A673 (cell line): ENCODE results near the gene BASP1. TPM values are rescaled to one million over a fixed set of nuclear protein-coding genes. Genes with fewer than 3 reads are reported as not detected.

Source experiments
- BruUV-seq: library from RNA; stranded (reverse); fragments of 400-500 nt; replicated peaks from 2 replicates; lab custom pipeline; 2021; lab: Mats Ljungman, UMichigan
- CTCF ChIA-PET: fragments of 300-600 bp; sonication (Branson Sonifier 250); formaldehyde crosslinking; loops from one replicate; lab custom pipeline; 2022; ENCODE audit warnings: antibody characterized with exemption; lab: Charles Lee
- POLR2A ChIA-PET: fragments of 300-600 bp; sonication (Branson Sonifier 250); formaldehyde crosslinking; loops from one replicate; lab custom pipeline; 2022; ENCODE audit warnings: antibody characterized with exemption; ENCODE audit not compliant: low non-redundant PET; lab: Charles Lee
- DNase-seq: peaks from one replicate; pipeline ENCODE4 v3.0.0-alpha.2; 2015; ENCODE audit warnings: low spot score
- H3K27ac ChIP-seq: fragments of 200-600 bp; sonication (generic); 2 replicates; pipeline ENCODE4 v1.5.1; 2016; ENCODE audit warnings: mixed run types, low read depth, mild to moderate bottlenecking, mixed read lengths, antibody characterized with exemption, low read length; ENCODE audit not compliant: poor library complexity, severe bottlenecking
- H3K27me3 ChIP-seq: fragments of 200-600 bp; sonication (generic); replicated peaks from 2 replicates; pipeline ENCODE4 v1.6.1; 2017; ENCODE audit warnings: mixed run types, low read depth, mild to moderate bottlenecking, mixed read lengths, antibody characterized with exemption, low read length; ENCODE audit not compliant: insufficient read depth, poor library complexity
- H3K36me3 ChIP-seq: fragments of 200-600 bp; sonication (generic); 2 replicates; pipeline ENCODE4 v1.6.1; 2016; ENCODE audit warnings: mixed run types, mild to moderate bottlenecking, mixed read lengths, antibody characterized with exemption, low read length; ENCODE audit not compliant: insufficient read depth, poor library complexity, severe bottlenecking
- H3K4me1 ChIP-seq: fragments of 200-600 bp; sonication (generic); 2 replicates; pipeline ENCODE4 v1.6.1; 2017; ENCODE audit warnings: mixed run types, mild to moderate bottlenecking, mixed read lengths, antibody characterized with exemption, low read length; ENCODE audit not compliant: insufficient read depth, poor library complexity, severe bottlenecking
- H3K4me3 ChIP-seq: fragments of 200-600 bp; sonication (generic); 2 replicates; pipeline ENCODE4 v1.5.1; 2016; ENCODE audit warnings: low read depth, mixed run types, mild to moderate bottlenecking, mixed read lengths, low read length; ENCODE audit not compliant: poor library complexity, severe bottlenecking
- H3K9me3 ChIP-seq: fragments of 200-600 bp; sonication (generic); 2 replicates; pipeline ENCODE4 v1.6.1; 2016; ENCODE audit warnings: mixed run types, low read depth, mild to moderate bottlenecking, mixed read lengths, antibody characterized with exemption, low read length; ENCODE audit not compliant: poor library complexity, severe bottlenecking
- CTCF ChIP-seq: fragments of 300-800, 200-600 bp; sonication (generic); conservative IDR thresholded peaks from 2 replicates; pipeline ENCODE4 v1.5.1; 2017; ENCODE audit warnings: low read depth, mild to moderate bottlenecking, antibody characterized with exemption, low read length, moderate library complexity, mixed read lengths
- EZH2 ChIP-seq: fragments of 200-600 bp; sonication (generic); IDR thresholded peaks from 2 replicates; pipeline ENCODE4 v1.6.1; 2017; ENCODE audit warnings: borderline replicate concordance, low read depth, mild to moderate bottlenecking, mixed read lengths, antibody characterized with exemption, low read length; ENCODE audit not compliant: poor library complexity, severe bottlenecking
- intact Hi-C: fragments of 100-400 bp; cut with micrococcal nuclease; formaldehyde crosslinking; loops from one replicate; pipeline ENCODE4 v1.10.0; 2022; ENCODE audit not compliant: unreplicated experiment
- total RNA-seq: library from RNA; stranded (reverse); gene quantifications from 2 replicates; pipeline ENCODE4 v1.2.3, GENCODE V29; 2021

BASP1 gene
- total RNA-seq, 1 experiment from 2014 or later: 394 TPM

GRCh38 chr5:17212191-17212590 lies 5.2 kb upstream of the BASP1 start:
- no peaks in the 10 kb centered on the region for H3K9me3 ChIP-seq
- BruUV-seq: no TSS peak
- TF ChIP-seq EZH2 (no peak), CTCF (no peak)
- H3K27ac ChIP-seq: no peak overlapping the region
- H3K4me1 ChIP-seq: peaks cover 32% of the 10 kb centered on the region
- ChIA-PET CTCF (no interaction called here), POLR2A (no interaction called here)
- H3K4me3 ChIP-seq: no peak overlapping the region
- H3K36me3 ChIP-seq: no peaks in the 10 kb centered on the region
- no peaks in the 10 kb centered on the region for H3K27me3 ChIP-seq
- intact Hi-C loops: loop anchor here (10.0 kb wide), 1 partner anchor 793 kb away; no protein-coding TSS in a partner anchor
- no peak for DNase-seq

DNA sequence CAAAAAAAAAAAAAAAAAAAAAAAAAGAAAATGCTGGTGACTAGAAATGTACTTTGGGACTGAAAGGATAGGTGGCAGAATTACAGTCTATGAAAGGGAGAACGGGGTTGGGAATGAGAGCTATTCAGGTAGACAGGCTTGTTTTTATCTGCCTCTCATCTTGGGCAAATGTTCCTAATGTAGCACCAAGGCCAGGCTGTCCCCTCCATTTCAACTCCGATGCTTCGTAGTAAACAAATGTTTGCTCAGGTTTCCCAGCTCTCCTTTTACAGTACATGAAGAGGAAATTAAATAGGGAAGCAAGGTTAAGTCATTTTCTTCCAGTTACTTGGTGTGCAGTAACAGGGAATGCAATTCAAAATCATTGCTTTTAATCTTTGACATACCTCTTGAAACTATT lies 4.4 kb upstream of the BASP1 start:
- intact Hi-C loops: loop anchor here (10.0 kb wide), 1 partner anchor 792 kb away; no protein-coding TSS in a partner anchor
- ChIA-PET POLR2A (no interaction called here), CTCF (interaction anchor here (0.7 kb wide), 2 partner anchors 362 to 614 kb away, joined by 9 to 10 read pairs; no protein-coding TSS in a partner anchor)
- no peaks in the 10 kb centered on the region for H3K9me3 ChIP-seq
- no peak for DNase-seq
- H3K27ac ChIP-seq: no peak overlapping the region
- TF ChIP-seq EZH2 (no peak), CTCF (no peak)
- H3K4me3 ChIP-seq: peak overlapping the region; percentile 91
- H3K27me3 ChIP-seq: no peaks in the 10 kb centered on the region
- no peaks in the 10 kb centered on the region for H3K36me3 ChIP-seq
- peaks cover 32% of the 10 kb centered on the region for H3K4me1 ChIP-seq
- BruUV-seq: no TSS peak

- ChIA-PET CTCF (no interaction called here), POLR2A (no interaction called here)
- no peaks in the 10 kb centered on the region for H3K36me3 ChIP-seq
- no peak for DNase-seq
- BruUV-seq: no TSS peak
- H3K9me3 ChIP-seq: no peaks in the 10 kb centered on the region
- H3K27me3 ChIP-seq: no peaks in the 10 kb centered on the region
- no peak overlapping the region for H3K27ac ChIP-seq
- intact Hi-C loops: loop anchor here (10.0 kb wide), 1 partner anchor 791 kb away; no protein-coding TSS in a partner anchor
- TF ChIP-seq CTCF: no peak
- TF ChIP-seq EZH2: no peak
- peaks cover 32% of the 10 kb centered on the region for H3K4me1 ChIP-seq
- peak overlapping the region; percentile 91 for H3K4me3 ChIP-seq
These were observed 3.5 kb upstream of the BASP1 start for GRCh38 chr5:17213938-17214337.
